ENCODE results near the gene MCF2L2.

MCF2L2 gene

DNA sequence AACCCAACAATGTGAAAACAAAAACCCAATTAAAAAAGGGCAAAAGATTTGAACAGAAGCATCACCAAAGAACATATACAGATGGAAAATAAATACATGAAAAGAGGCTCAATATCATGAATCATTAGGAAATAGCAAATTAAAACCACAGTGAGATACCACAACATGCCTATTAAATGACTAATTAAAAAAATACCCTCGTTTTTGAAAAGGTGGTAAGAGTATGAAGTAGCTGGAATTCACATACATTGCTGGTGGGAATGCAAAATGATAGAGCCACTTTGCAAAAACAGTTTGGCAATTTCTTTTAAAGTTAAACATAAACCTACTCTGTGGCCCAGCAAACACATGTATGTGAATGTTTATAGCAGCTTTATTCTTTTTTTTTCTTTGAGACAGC is 99.6 kb downstream of the MCF2L2 start:
- TF ChIP-seq EZH2 (IDR thresholded peaks at IDR 0.05) (no peak), FOXP2 (optimal IDR thresholded peaks at IDR 0.05; ENCODE audit: control extremely low read depth, extremely low read length, insufficient read depth) (no peak), POLR2AphosphoS5 (IDR thresholded peaks at IDR 0.05; ENCODE audit: borderline replicate concordance, low read depth, low read length) (no peak)
- no peak overlapping the region for H3K27ac ChIP-seq
- no peak overlapping the region for H3K4me3 ChIP-seq
- no peak for DNase-seq (ENCODE audit: low read depth, low spot score)
- no peaks in the 10 kb centered on the region for H3K36me3 ChIP-seq (ENCODE audit: insufficient read depth, low read length)
- no peak overlapping the region for H3K9ac ChIP-seq (ENCODE audit: insufficient read length)
- no peaks in the 10 kb centered on the region for H3K9me3 ChIP-seq (ENCODE audit: low read depth, low read length)

DNA sequence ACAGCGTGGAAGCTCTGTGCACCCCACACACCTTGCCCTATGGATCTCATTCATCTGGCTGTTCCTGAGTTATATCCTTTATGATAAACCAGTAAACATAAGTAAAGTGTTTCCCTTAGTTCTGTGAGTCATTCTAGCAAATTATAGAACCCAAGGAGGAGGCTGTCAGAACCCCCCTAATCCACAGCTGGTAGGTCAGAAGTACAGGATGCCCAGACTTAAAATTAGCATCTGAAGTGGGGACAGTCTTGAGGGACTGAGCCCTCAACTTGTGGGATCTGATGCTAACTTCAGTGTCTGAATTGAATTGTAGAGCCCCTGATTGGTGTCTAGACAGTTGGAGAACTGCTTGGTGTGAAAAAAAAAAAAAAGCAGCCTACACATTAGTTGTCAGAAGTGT is 100.3 kb downstream of the MCF2L2 start:
- TF ChIP-seq FOXP2 (optimal IDR thresholded peaks at IDR 0.05; ENCODE audit: control extremely low read depth, extremely low read length, insufficient read depth) = no peak
- no peak for TF ChIP-seq EZH2 (IDR thresholded peaks at IDR 0.05)
- no peak for TF ChIP-seq POLR2AphosphoS5 (IDR thresholded peaks at IDR 0.05; ENCODE audit: borderline replicate concordance, low read depth, low read length)

DNA sequence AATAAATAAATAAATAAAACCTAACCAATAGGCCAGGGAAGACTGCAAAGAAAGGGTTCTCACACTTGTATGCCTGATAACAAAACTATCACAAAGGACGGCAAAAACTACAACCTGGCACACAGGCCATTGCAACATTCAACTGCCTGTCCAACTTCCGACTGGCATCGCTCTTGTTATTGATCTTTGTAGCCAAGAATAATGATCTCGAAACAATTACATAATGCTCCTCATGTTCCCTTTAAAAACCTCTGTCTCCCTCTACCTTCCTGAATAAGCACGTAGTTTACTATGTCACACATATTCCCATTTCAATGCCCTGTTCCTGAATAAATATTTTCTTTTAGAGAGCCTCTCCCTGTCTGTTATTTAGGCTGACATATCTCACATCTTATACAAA is 101.1 kb downstream of the MCF2L2 start:
- no peak for TF ChIP-seq FOXP2 (optimal IDR thresholded peaks at IDR 0.05; ENCODE audit: control extremely low read depth, extremely low read length, insufficient read depth)
- no peak for TF ChIP-seq POLR2AphosphoS5 (IDR thresholded peaks at IDR 0.05; ENCODE audit: borderline replicate concordance, low read depth, low read length)
- no peak for TF ChIP-seq EZH2 (IDR thresholded peaks at IDR 0.05)
- H3K9me3 ChIP-seq (ENCODE audit: low read depth, low read length) = no peaks in the 10 kb centered on the region
- H3K4me3 ChIP-seq = no peak overlapping the region
- no peak overlapping the region for H3K27ac ChIP-seq
- no peak for DNase-seq (ENCODE audit: low read depth, low spot score)
- no peaks in the 10 kb centered on the region for H3K36me3 ChIP-seq (ENCODE audit: insufficient read depth, low read length)
- no peak overlapping the region for H3K9ac ChIP-seq (ENCODE audit: insufficient read length)

More for the DNA sequence above, 100.3 kb downstream of the MCF2L2 start:
- DNase-seq (ENCODE audit: low read depth, low spot score) = no peak
- no peaks in the 10 kb centered on the region for H3K36me3 ChIP-seq (ENCODE audit: insufficient read depth, low read length)
- peak overlapping the region; percentile 32; the same call in 1 of the 2 replicates for H3K27ac ChIP-seq
- H3K9me3 ChIP-seq (ENCODE audit: low read depth, low read length) = no peaks in the 10 kb centered on the region
- no peak overlapping the region for H3K4me3 ChIP-seq
- no peak overlapping the region for H3K9ac ChIP-seq (ENCODE audit: insufficient read length)

DNA sequence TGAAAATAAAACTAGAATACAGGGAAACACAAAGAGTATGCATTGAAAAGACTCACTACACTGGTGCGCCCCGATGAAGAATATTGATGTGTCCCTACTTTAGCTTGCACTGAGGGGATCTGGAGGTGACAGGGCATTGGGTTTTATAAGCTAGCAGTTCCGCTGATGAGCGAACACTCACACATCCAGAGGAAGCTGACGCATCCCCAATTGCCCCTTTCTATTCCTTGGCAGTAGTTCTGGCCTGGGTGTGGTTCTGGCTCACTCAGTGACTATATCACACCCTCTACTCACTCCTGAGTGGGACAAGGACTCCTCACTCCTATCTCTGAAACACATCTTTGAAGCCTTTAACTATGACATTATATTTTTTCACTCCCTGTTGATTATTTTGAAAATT is 104.3 kb downstream of the MCF2L2 start:
- DNase-seq (ENCODE audit: low read depth, low spot score) = no peak
- H3K9ac ChIP-seq (ENCODE audit: insufficient read length) = no peak overlapping the region
- H3K9me3 ChIP-seq (ENCODE audit: low read depth, low read length) = no peaks in the 10 kb centered on the region
- H3K36me3 ChIP-seq (ENCODE audit: insufficient read depth, low read length) = no peaks in the 10 kb centered on the region
- TF ChIP-seq EZH2 (IDR thresholded peaks at IDR 0.05) = no peak
- no peak for TF ChIP-seq POLR2AphosphoS5 (IDR thresholded peaks at IDR 0.05; ENCODE audit: borderline replicate concordance, low read depth, low read length)
- no peak for TF ChIP-seq FOXP2 (optimal IDR thresholded peaks at IDR 0.05; ENCODE audit: control extremely low read depth, extremely low read length, insufficient read depth)
- no peak overlapping the region for H3K27ac ChIP-seq
- no peak overlapping the region for H3K4me3 ChIP-seq

DNA sequence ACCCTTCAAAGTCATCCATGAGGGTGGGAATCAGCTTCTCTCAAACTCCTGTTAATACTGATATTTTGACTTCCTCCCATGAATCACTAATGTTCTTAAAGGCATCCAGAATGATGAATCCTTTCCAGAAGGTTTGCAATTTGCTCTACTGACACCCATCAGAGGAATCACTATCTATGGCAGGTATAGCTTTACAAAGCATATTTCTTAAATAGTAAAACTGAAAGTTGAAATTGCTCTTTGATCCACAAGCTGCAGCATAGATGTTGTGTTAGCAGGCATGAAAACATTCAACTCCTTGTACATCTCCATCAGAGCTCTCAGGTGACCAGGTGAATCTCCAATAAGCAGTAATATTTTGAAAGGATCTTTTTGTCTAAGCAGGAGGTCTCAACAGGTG is 109.0 kb downstream of the MCF2L2 start:
- H3K9ac ChIP-seq (ENCODE audit: insufficient read length) = no peak overlapping the region
- H3K36me3 ChIP-seq (ENCODE audit: insufficient read depth, low read length) = no peaks in the 10 kb centered on the region
- no peak overlapping the region for H3K27ac ChIP-seq
- TF ChIP-seq POLR2AphosphoS5 (IDR thresholded peaks at IDR 0.05; ENCODE audit: borderline replicate concordance, low read depth, low read length) = no peak
- TF ChIP-seq EZH2 (IDR thresholded peaks at IDR 0.05) = no peak
- TF ChIP-seq FOXP2 (optimal IDR thresholded peaks at IDR 0.05; ENCODE audit: control extremely low read depth, extremely low read length, insufficient read depth) = no peak
- no peak overlapping the region for H3K4me3 ChIP-seq
- H3K9me3 ChIP-seq (ENCODE audit: low read depth, low read length) = no peaks in the 10 kb centered on the region
- no peak for DNase-seq (ENCODE audit: low read depth, low spot score)

DNA sequence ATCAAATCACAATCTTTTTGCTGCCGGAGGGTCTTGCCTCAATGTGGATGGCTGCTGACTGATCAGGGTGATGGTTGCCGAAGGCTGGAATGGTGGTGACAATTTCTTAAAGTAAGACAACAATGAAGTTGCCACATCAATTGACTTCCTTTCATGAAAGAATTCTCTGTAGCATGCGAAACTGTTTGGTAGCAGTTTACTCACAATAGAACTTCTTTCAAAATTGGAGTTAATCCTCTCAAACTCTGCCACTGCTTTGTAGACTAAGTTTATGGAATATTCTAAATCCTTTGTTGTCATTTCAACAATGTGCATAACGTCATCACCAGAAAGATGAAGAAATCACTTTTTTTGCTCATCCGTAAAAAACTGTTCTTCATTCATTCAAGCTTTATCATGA is 109.5 kb downstream of the MCF2L2 start:
- no peak for TF ChIP-seq FOXP2 (optimal IDR thresholded peaks at IDR 0.05; ENCODE audit: control extremely low read depth, extremely low read length, insufficient read depth)
- no peak for TF ChIP-seq EZH2 (IDR thresholded peaks at IDR 0.05)
- TF ChIP-seq POLR2AphosphoS5 (IDR thresholded peaks at IDR 0.05; ENCODE audit: borderline replicate concordance, low read depth, low read length) = no peak
- H3K9ac ChIP-seq (ENCODE audit: insufficient read length) = no peak overlapping the region
- no peaks in the 10 kb centered on the region for H3K9me3 ChIP-seq (ENCODE audit: low read depth, low read length)
- H3K36me3 ChIP-seq (ENCODE audit: insufficient read depth, low read length) = no peaks in the 10 kb centered on the region
- H3K4me3 ChIP-seq = no peak overlapping the region
- no peak for DNase-seq (ENCODE audit: low read depth, low spot score)
- no peak overlapping the region for H3K27ac ChIP-seq

DNA sequence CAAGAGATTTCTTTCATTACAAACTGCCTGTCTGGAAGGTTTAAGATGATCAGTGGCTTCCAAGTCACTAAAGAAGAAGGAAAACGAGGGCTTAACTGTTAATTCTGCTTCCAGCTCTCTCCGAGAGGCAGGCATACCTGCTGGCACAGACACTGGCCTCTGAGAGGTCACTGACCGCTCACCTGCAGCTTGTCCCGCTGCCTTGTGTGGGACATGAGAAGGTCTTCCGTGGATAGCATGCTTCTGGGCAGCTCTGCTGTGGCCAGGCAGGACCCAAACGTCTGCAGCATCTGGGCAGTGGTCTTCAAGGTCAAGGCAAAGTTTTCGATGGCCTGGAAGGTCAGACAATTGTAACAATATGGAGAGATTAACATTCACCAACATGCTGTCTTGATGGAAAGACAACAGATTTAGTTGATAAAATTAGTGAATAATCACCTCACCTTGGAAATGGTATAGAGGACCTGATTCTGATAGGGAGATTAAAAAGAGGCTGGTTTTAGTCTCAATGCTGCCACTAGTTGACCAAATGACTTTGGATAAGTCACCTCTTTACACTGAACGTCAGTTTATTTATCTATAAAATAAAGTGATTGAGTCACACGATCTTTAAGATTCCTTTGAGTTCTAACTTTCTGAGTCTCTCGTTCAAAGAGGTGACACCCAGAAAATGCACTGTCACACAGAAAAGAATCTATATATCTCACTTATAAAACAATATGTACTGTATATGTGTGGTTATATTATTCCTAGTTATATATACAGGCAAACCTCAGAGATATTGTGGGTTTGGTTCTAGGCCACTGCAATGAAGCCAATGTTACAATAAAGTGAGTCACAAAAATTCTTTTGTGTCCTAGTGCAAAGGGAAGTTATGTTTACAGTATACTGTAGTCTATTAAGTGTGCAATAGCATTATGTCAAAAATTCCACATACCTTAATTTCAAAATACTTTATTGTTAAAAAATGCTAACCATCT is 110.2 kb downstream of the MCF2L2 start:
- Histone ChIP-seq H3K9ac (ENCODE audit: insufficient read length) (no peak overlapping the region), H3K9me3 (ENCODE audit: low read depth, low read length) (no peaks in the 10 kb centered on the region), H3K36me3 (ENCODE audit: insufficient read depth, low read length) (no peaks in the 10 kb centered on the region), H3K4me3 (no peak overlapping the region), H3K27ac (no peak overlapping the region)
- DNase-seq (ENCODE audit: low read depth, low spot score) = no peak
- no peak for TF ChIP-seq EZH2 (IDR thresholded peaks at IDR 0.05)
- no peak for TF ChIP-seq FOXP2 (optimal IDR thresholded peaks at IDR 0.05; ENCODE audit: control extremely low read depth, extremely low read length, insufficient read depth)
- no peak for TF ChIP-seq POLR2AphosphoS5 (IDR thresholded peaks at IDR 0.05; ENCODE audit: borderline replicate concordance, low read depth, low read length)

DNA sequence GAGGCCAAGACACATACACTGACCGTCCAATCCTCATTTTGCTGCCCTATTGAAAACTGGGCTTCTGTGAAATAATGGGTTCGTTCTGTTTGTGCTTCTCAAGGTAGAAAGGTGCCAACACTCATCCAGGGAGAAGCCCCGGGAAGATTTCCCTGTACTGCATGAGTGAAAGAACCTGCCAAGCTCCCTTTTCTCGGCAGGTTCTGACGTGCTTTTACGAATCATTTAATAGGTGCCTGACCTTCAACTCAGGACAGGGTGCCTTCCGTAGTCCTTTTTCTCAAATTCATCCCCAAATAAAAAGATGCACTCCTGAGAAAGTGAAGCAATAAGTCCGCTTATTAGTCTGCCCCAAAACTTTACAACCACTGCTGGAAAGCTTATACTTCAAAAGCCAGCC is 111.1 kb downstream of the MCF2L2 start:
- no peak for DNase-seq (ENCODE audit: low read depth, low spot score)
- Histone ChIP-seq H3K4me3 (no peak overlapping the region), H3K9me3 (ENCODE audit: low read depth, low read length) (no peaks in the 10 kb centered on the region), H3K27ac (no peak overlapping the region), H3K36me3 (ENCODE audit: insufficient read depth, low read length) (no peaks in the 10 kb centered on the region), H3K9ac (ENCODE audit: insufficient read length) (no peak overlapping the region)
- TF ChIP-seq POLR2AphosphoS5 (IDR thresholded peaks at IDR 0.05; ENCODE audit: borderline replicate concordance, low read depth, low read length) (no peak), EZH2 (IDR thresholded peaks at IDR 0.05) (no peak), FOXP2 (optimal IDR thresholded peaks at IDR 0.05; ENCODE audit: control extremely low read depth, extremely low read length, insufficient read depth) (no peak)

Measured in SK-N-MC (cell line).